ENCODE measurements around the gene DAZAP2.

The DAZAP2 gene, protein sequence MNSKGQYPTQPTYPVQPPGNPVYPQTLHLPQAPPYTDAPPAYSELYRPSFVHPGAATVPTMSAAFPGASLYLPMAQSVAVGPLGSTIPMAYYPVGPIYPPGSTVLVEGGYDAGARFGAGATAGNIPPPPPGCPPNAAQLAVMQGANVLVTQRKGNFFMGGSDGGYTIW

DNA sequence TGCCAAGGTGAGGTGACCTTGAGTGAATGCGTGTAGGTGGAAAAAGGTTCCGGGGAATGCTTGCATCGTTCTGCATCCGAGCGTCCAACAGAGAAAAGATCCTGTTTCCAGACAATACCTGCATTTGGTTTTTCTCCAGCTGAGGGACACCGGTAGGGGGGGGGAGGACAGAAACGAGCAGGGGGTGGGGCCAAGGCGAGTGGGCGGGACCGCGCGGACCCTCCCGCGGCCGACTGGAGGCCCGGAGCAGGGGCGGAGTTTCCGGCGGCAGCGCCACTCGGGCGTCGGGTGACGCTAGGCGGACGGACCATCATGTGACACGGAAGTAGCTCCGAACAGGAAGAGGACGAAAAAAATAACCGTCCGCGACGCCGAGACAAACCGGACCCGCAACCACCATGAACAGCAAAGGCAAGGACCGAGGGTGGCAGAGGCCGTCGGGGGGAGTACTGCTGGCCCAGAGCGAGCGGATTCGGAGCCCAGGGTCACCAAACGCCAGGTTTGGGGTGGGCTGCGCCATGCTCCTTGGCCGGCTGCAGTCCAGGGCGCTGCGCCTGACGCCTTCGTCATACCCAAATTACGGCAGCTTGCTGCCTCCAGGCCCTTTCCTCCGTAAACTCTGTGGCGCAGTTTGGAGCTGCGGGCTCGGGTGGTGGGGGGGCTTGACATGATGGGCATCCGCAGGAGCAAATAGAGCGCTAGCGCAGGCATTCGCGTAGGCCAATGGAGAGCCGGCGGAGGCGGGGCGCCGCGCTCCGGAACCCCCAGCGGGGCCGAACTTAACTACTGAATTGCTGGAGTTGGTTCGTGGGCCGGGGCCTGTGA is at the start of gene DAZAP2:
DAZAP2 (plus strand) TSS at position 317 of the 825 bp plus-strand sequence; CDS start at position 399, 82 bp downstream.
- peak; percentile 86 for DNase-seq

DNA sequence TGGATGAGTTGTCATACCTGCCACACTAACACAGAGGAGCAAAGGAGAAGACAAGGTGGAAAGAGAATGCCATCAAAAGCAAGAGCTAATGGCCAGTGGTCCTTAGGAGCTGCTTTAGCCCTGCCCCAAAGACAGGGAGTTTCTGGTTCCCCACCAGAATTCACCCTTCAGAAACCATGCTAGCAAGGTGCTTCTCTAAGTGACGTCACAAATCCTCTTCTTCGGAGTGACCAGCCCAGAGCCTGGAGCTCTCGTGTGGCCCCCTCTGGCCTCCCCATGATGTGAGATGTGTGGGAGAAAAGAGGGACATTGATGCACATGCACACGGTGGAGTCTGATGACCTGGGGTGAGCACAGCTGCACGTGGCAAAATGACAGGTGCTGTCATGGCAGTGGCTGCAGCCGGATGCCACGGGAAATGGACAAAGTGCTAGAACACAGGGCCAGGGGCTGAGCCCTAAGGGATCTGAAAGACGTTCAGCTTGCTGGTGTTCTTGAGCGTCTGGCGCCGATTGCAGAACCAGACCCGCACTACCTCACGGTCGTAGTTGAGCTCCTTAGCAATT is 48.8 kb upstream of the DAZAP2 start:
- no peak for DNase-seq

DNA sequence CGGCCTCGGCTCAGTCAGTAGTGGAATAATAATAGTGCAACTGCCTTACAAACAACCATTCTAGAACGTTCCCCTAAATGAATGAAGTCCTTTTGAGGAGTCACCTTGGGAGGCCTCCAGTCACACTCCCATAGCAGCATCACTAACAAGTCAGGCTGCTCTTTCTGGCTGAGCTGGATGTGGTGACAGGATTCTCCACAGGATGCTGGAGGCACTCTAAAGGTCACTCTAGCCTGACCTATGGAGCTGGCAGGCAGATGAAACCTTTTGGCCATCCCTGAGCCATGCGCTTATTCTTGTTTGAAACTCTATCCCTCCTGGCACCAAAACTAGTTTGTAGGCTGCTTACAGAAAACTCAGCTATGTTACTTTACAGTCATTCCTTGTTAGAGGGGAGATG is 47.8 kb upstream of the DAZAP2 start:
- no peak for DNase-seq

DNA sequence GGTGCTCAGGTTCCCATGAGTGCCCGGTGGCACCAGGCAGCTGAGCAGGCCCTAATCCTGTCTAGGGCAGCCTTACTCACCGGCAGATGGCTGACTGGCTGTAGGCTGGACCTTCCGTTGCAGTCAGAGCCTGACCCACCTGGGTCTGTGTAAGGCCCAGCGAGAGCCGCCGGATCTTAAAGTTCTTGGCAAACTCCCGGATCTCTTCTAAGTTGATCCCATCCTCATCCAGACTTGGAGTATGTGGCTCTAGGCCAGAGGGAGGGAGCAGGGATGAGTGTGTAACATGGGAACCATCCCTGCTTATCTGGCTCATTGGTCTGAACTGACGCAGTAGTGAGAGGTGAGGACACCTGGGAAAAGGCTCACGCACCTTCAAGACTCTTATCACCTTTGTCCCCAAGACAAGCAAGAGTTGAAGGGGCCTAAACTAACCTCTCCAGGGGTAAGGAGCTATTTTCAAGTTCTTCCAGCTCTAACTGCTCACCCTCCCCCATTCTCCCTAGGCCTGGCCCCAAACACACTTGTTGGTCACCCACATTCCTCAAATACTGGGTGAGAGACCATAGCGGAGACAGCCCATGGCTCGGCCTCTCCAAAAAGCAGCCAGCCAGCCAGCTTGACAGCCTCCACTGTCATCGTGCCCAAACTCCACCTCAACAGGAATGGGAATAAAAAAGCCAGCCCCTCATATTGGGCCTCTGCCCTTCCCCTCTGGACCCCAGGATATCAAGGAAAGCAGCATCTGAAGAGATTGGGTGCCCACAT is 46.9 kb upstream of the DAZAP2 start:
- no peak for DNase-seq

DNA sequence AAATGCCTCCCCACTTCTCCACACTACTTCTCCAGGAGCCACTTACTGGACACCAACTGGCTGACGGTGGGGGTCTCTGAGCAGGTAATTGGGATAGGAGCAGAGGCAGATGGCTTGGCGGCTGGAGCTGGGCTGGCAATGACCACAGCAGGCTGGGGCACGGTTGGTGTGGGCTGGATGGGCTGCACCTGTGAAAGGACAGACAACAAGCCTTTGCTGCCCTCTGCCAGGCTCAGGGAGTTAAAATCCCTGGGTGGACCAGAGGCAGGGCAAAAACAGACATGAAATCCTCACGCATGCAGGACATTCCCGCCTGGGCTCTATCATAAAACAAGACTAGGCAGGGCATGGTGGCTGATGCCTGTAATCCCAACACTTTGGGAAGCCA is 46.3 kb upstream of the DAZAP2 start:
- DNase-seq = no peak

DNA sequence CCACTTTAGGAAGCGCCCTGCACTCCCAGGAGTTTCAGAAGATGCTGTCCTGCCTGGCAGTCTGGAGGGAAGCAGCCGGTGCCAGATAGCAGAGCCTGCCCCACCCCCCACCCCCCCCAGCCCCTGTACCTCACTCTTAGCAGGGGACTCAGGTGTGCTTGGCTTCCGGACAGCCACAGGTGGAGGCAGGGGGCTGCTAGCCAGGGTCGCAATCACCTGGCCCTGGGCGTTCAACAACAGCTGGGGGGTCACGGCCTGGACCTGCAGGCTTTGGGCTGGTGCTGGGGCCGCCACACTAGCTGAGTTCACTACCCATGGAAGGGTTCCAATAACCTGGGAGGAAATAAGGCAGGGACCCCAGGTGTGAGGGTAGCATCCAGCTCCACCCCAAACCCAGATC is 42.8 kb upstream of the DAZAP2 start:
- DNase-seq = no peak

DNA sequence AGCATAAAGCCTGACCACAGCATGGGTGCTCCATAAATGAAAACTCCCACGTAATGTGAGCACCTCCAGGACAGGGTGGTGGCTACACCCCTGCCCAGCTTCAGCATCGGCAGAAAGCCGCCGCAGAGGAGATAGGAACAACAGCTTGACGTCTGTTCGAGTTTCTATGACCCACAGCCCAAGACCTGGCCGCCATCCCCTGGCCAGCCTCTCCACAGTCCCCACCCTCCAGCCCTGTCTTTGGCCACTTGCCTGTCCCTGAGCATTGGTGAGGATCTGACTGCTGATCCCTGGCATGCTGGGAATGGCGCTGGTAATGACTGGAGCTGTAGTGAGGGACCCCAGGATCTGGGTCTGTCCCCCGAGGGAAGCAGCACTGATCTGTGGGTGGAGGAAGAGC is 42.1 kb upstream of the DAZAP2 start:
- DNase-seq = no peak

DNA sequence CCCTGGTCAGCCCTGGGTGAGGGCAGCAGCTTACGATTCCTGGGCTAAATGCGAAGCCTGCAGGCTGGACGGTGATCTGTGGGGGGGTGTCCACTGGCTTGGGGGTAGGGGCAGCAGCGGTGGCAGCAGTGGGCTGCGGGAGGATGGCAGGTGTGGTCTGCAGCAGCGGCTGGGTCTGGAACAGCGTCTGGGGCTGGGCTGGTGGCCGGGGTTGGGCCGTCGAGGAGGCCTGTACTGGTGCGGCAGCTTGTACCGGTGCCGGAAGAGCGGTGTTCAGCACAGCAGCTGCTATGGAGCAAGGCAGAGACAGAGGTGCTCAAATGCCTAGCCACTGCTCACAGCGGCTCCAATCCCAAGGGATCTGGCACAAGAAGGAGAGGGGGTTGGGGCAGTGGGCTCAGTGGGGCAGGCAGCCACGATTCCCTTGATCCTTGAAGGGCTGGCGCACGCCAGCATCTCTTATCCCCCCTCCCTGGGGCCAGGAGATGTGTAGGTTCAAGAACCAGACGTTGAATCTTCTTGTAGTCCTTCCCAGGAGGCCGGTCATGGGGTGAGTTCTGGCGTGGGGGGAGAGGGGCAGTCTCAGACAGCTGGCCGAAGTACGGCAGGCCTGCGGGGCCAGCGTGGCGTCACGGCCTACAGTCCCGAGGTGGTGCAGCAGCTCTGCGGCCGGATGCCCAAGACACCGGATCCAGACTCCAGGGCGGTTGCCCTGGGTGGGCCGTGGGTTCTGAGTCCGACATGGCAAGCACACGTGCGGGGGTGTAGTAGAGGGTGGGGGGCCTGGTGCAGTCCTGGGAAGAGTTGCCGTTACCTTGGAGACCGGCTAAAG is 40.7 kb upstream of the DAZAP2 start:
- no peak for DNase-seq

DNA sequence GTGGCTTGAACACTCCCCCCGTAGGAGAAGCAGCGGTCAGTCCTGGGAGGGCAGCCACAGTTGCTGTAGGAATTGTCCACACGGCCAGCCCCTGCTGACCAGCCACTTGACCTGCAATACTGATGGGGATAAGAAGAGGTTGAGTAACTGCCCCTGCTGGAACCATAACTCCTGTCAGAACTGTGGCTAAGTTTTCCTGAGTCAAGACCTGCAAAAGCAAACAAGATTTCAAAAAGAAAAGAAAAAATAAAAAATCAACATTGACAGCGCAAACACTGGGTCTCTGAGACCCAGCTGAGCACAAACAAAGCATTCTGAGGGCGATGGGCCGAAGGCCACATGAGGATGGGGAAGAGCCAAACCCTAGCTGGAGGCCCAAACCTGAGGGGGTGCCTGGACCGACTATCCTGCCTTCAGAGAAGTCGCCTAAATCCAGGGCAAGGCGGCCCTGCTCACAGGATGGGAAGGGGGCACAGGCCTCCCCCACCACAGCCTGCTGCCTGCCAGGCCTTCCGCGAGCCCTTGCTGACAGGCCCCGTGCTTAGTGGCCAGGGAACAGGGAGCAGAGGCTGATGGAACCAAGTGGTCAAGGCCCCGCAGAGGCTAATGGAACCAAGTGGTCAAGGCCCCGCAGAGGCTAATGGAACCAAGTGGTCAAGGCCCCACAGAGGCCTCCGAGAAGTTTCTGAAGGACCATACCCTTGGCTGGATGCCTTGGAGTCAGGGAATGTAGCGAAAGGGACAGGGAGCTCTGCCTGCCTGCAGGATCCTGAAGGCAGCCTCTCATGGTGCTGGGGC is 39.9 kb upstream of the DAZAP2 start:
- DNase-seq = no peak

DNA sequence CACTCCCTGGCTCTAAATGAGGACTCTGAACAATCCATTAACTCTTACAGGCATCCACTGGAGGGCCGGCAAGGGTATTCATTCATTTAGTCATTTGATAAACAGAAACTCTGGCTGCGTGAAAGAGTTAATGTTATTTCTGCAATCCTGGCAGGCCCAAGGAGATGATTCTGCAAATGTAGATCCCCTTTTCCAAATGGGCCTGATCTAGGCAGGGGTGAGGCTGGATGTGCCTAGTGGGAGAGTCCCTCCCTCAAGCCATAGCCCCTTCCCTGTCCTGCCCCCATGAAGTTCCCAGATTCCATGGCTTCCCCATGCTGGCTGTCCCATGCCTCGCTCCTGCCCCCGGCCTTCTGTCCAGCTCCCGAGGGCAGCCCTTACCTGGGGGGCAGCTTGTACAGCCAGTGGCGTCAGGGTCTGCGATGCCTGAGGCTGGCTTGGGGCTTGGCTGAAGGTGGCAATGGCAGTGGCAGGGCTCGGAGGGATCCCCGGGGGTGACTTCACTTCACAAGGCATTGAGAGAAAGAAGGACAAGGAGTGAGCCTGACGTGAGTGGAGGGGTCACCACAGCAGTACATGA is 39.2 kb upstream of the DAZAP2 start:
- DNase-seq = no peak

DNA sequence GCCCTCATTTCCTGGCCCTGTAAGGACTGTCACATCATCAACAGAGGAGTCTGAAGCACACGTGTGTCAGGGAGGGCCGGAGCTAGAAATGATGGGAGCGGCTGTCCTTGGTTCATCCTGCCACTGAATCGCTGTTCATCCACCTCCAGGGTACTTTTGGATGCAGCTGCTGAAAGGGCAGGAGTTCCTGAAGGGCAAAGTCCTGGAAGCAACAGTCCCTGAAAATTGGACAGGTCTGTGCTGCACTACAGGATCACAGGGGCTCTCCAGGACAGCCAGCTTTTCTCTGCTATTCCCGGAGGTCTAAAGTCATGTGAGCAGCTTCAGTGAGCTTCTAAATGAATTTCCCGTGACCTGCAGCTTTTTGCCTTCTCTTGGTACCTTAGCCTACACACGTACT is 38.5 kb upstream of the DAZAP2 start:
- no peak for DNase-seq

DNA sequence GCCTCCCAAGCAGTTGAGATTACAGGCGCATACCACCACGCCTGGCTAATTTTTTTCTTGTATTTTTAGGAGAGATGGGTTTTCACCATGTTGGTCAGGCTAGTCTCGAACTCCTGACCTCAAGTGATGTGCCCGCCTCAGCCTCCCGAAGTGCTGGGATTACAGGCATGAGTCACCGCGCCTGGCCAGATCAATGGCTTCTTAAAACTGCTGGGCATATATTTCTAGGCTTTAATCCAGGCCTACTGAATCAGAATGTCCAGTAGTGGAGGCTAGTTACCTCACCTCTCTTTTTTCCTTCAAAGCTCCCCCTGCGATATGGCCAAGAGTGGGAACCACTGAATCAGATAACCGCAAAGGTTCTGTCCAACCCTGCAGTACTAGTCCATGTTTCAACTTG is 37.8 kb upstream of the DAZAP2 start:
- no peak for DNase-seq

DNA sequence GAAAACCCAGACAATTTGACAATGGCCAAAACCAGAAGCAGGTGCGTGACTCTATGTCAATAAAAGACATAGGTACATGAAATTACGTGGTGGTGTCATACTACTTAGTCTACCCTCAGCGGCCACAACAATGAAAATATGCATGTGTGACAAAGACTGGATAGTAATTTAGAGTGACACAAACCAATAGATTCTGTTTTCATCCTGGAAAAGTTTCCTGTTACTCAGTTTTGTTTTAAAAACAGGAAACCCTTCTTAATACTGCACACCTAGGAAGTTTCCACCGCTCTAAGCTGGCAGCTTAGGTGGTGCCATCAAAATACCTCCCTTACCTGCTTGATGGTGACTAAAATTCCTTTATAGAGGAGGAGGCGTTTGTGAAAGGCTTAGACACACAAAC is 35.9 kb upstream of the DAZAP2 start:
- DNase-seq = no peak

DNA sequence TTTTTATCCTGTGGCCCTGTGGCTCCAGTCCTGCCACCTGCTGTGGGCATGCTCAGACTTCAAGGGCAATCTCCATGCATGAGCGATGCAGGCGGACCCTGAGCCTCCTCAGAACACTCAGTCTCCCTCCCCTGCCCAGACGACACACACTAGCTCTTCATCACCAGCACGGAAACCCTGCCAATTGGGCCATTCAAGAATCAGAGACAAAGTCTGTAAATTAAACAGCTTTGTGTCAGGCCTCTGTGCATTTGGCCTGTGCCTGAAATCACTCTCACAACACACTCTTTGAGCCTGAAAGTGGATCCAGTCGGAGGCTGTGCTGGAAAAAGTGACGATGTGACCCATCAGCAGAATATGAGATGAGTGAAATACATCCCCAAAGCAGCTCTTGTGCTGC is 33.3 kb upstream of the DAZAP2 start:
- no peak for DNase-seq

DNA sequence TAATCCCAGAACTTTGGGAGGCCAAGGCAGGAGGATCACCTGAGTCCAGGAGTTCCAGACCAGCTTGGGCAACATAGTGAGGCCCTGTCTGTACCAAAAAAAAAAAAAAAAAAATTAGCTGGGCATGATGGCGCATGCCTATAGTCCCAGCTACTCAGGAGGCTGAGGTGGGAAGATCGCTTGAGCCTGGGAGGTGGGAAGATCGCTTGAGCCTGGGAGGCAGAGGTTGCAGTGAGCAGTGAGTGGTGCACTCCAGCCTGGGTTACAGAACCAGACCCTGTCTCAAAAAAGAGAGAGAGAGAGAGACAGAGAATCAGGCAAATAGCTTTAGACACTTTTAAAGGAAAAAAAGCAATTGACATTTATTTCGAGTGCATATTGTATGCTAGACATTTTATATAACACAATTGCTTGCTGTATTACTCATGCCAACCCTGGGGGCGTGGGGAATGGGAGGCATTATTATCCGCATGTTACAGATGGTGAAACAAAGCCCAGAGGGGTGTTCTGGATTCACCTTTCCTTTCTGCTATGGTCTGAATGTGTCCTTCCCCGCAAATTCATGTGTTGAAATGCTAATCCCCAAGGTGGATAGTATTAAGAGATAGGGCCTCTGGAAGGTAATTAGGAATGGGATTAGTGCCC is 30.5 kb upstream of the DAZAP2 start:
- no peak for DNase-seq

DNA sequence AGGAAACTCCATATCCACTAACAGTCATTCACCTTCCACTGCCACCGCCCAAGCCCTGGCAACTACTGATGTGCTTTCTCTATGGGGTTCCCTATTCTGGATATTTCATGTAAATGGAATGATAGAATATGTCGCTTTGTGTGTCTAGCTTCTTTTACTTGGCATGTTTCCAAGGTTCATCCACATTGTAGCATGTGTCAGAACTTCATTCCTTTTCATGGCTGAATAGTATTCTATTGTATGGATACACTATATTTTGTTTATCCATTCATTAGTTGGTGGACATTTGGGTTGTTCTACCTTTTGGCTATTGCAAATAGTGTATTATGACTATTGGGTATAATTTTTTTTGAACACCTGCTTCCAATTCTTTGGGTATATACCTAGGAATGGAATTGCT is 29.4 kb upstream of the DAZAP2 start:
- no peak for DNase-seq

DNA sequence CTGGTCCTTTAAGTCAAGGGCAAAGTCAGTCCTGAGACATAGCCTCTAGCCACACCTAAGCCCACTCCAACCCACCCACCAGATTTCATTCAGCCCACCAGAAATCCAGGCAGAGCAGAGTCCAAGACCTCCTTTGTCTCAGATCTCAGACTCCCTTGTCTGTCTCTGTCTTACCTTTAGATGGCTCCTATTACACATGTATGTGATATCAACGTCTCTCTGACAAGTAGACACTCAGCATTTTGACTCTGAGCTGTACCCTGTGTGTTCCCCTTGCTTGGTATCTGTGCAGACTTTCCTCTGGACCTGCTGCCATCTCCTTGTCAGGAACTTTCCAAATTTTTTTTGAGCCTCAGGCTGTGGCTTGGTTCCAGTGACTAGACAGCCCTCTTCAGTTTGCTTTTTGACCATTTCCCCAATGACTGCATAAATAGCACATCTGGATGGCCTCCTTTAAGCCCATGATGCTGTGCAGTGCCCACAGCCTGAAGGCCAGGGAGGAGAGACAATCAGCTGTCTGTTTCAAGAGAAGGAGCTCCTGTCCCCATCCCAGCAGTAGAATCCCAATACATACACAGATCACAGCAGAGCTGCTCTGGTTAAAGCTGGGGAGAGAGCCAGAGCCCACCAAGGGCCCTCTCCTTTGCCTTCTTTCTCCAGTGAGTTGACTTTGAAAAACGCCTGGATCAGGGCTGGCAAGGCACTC is 27.8 kb upstream of the DAZAP2 start:
- no peak for DNase-seq

DNA sequence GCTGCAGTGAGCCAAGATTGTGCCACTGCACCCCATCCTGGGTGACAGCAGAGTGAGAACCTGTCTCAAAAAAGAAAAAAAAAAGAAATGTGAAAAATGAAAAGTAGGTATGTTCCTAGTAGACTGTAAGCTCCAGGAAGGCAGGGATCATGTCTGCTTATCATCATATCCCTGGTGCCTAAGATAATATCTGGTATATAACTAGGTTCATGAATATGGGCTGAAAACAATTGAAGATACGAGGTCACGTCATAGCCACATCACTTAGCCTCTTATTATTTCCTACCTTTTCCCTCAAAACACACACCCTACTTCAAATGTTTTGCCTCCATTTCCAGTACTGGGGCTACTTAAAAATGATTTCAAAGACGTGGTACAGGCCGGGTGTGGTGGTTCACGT is 23.7 kb upstream of the DAZAP2 start:
- DNase-seq = no peak

DNA sequence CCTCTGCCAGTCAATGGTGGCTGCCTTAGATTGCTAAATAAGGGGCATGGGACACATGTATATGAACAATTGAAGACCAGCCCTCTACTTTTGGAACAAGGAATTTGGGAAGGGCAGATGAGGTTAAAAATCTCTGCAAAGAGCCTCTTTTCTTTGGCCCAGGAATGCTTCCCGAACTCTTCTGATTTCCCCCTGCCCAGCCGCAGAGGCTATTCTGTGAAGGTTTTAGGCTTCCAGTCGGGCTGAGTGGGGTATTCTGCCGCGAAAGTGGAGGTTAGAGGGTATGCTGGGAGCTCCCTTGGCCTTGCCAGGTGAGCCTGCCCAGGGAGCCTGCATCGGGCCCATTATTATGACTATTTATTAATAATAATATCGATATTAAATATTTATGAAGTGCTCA is 22.0 kb upstream of the DAZAP2 start:
- no peak for DNase-seq
